H9 (cell line): ENCODE results near the gene SCD5. TPM values are rescaled to one million over a fixed set of nuclear protein-coding genes. Genes with fewer than 3 reads are reported as not detected.

ENCODE experiments used
- DNase-seq: peaks from one replicate; pipeline ENCODE4 v3.0.0-alpha.2; 2017
- H2AFZ ChIP-seq: one replicate; pipeline ENCODE4 v1.6.1; 2013; ENCODE audit warnings: mild to moderate bottlenecking, low read length, control low read depth, moderate library complexity
- H2AK5ac ChIP-seq: 2 replicates; pipeline ENCODE4 v1.6.1; 2013; ENCODE audit warnings: low read length, control low read depth, mixed read lengths; ENCODE audit not compliant: insufficient read length
- H2BK120ac ChIP-seq: one replicate; pipeline ENCODE4 v1.6.1; 2013; ENCODE audit warnings: low read depth, mild to moderate bottlenecking, low read length, control low read depth, inconsistent platforms; ENCODE audit not compliant: poor library complexity, severe bottlenecking
- H2BK12ac ChIP-seq: 2 replicates; pipeline ENCODE4 v1.6.1; 2013; ENCODE audit warnings: low read length, control low read depth, mixed read lengths, low read depth; ENCODE audit not compliant: insufficient read length
- H2BK15ac ChIP-seq: 2 replicates; pipeline ENCODE4 v1.6.1; 2013; ENCODE audit warnings: low read depth, low read length, control low read depth
- H2BK20ac ChIP-seq: one replicate; pipeline ENCODE4 v1.6.1; 2013; ENCODE audit warnings: low read depth, mild to moderate bottlenecking, low read length, control low read depth, inconsistent platforms; ENCODE audit not compliant: poor library complexity, severe bottlenecking
- H2BK5ac ChIP-seq: 2 replicates; pipeline ENCODE4 v1.6.1; 2013; ENCODE audit warnings: low read length, control low read depth, mixed read lengths; ENCODE audit not compliant: insufficient read length
- H3K14ac ChIP-seq: 2 replicates; pipeline ENCODE4 v1.6.1; 2013; ENCODE audit warnings: low read length, control low read depth; ENCODE audit not compliant: insufficient read depth
- H3K18ac ChIP-seq: 2 replicates; pipeline ENCODE4 v1.6.1; 2013; ENCODE audit warnings: low read depth, mild to moderate bottlenecking, mixed read lengths, low read length, control low read depth; ENCODE audit not compliant: insufficient read length
- H3K23ac ChIP-seq: 2 replicates; pipeline ENCODE4 v1.6.1; 2013; ENCODE audit warnings: low read length, control low read depth, mixed read lengths, low read depth; ENCODE audit not compliant: insufficient read length
- H3K23me2 ChIP-seq: 2 replicates; pipeline ENCODE4 v1.6.1; 2013; ENCODE audit warnings: low read depth, mild to moderate bottlenecking, mixed read lengths, low read length, control low read depth; ENCODE audit not compliant: insufficient read length, poor library complexity, severe bottlenecking
- H3K27ac ChIP-seq: 2 replicates; pipeline ENCODE4 v1.5.1; 2013; ENCODE audit warnings: low read length, control low read depth, mixed read lengths, low read depth; ENCODE audit not compliant: insufficient read length
- H3K27me3 ChIP-seq: 2 replicates; pipeline ENCODE4 v1.6.1; 2013; ENCODE audit warnings: low read length, control low read depth, inconsistent platforms; ENCODE audit not compliant: insufficient read depth
- H3K4ac ChIP-seq: 2 replicates; pipeline ENCODE4 v1.6.1; 2013; ENCODE audit warnings: low read depth, mild to moderate bottlenecking, control low read depth, inconsistent platforms, low read length, moderate library complexity
- H3K4me1 ChIP-seq: 2 replicates; pipeline ENCODE4 v1.6.1; 2013; ENCODE audit warnings: low read length, control low read depth, inconsistent platforms; ENCODE audit not compliant: insufficient read depth
- H3K4me2 ChIP-seq: 2 replicates; pipeline ENCODE4 v1.6.1; 2013; ENCODE audit warnings: low read length, control low read depth, mixed read lengths; ENCODE audit not compliant: insufficient read length, insufficient read depth
- H3K56ac ChIP-seq: 2 replicates; pipeline ENCODE4 v1.6.1; 2013; ENCODE audit warnings: low read depth, mild to moderate bottlenecking, mixed read lengths, low read length, control low read depth; ENCODE audit not compliant: insufficient read length
- H3K79me1 ChIP-seq: 2 replicates; pipeline ENCODE4 v1.6.1; 2013; ENCODE audit warnings: low read depth, mild to moderate bottlenecking, moderate library complexity, low read length, control low read depth, inconsistent platforms; ENCODE audit not compliant: insufficient read depth, poor library complexity, severe bottlenecking
- H3K79me2 ChIP-seq: 2 replicates; pipeline ENCODE4 v1.6.1; 2013; ENCODE audit warnings: low read length, control low read depth, inconsistent platforms; ENCODE audit not compliant: insufficient read depth
- H3K9ac ChIP-seq: 2 replicates; pipeline ENCODE4 v1.6.1; 2013; ENCODE audit warnings: low read length, control low read depth, mixed read lengths; ENCODE audit not compliant: insufficient read length; ENCODE audit errors: extremely low read depth
- H3K9me3 ChIP-seq: one replicate; pipeline ENCODE4 v1.6.1; 2013; ENCODE audit warnings: low read depth, low read length, inconsistent platforms; ENCODE audit not compliant: control insufficient read depth
- H3T11ph ChIP-seq: one replicate; pipeline ENCODE4 v1.6.1; 2013; ENCODE audit warnings: mild to moderate bottlenecking, low read length, control low read depth, inconsistent platforms
- H4K20me1 ChIP-seq: one replicate; pipeline ENCODE4 v1.6.1; 2013; ENCODE audit not compliant: control insufficient read depth, insufficient read length, insufficient read depth
- H4K5ac ChIP-seq: 2 replicates; pipeline ENCODE4 v1.6.1; 2013; ENCODE audit warnings: low read depth, mild to moderate bottlenecking, mixed read lengths, low read length, control low read depth; ENCODE audit not compliant: insufficient read length
- H4K8ac ChIP-seq: replicated peaks from 2 replicates; pipeline ENCODE4 v1.6.1; 2013; ENCODE audit warnings: low read length, control low read depth, mixed read lengths, low read depth; ENCODE audit not compliant: insufficient read length
- H4K91ac ChIP-seq: 2 replicates; pipeline ENCODE4 v1.6.1; 2013; ENCODE audit warnings: low read depth, mild to moderate bottlenecking, moderate library complexity, mixed read lengths, low read length, control low read depth; ENCODE audit not compliant: insufficient read length
- H3K27ac Mint-ChIP-seq, 3 experiments: 2 replicates in 2 of 3; 3 replicates in 1 of 3; pipeline ENCODE4 v1.8.0; 2020 to 2021; ENCODE audit warnings: mixed read lengths in 3 of 3, mild to moderate bottlenecking in 1 of 3, moderate library complexity in 1 of 3
- H3K27me3 Mint-ChIP-seq: 2 replicates; pipeline ENCODE4 v1.8.0; 2021; ENCODE audit warnings: low read depth, mild to moderate bottlenecking, moderate library complexity, mixed read lengths
- H3K36me3 Mint-ChIP-seq, 3 experiments: 2 replicates in 2 of 3; 3 replicates in 1 of 3; pipeline ENCODE4 v1.8.0; 2020 to 2021; ENCODE audit warnings: low read depth in 3 of 3, mixed read lengths in 3 of 3; ENCODE audit not compliant: insufficient read depth in 1 of 3
- H3K4me1 Mint-ChIP-seq, 2 experiments: 2 replicates each; pipeline ENCODE4 v1.8.0; 2020; ENCODE audit warnings: mixed read lengths in 2 of 2
- H3K4me3 Mint-ChIP-seq, 2 experiments: 2 replicates in 1 of 2; 3 replicates in 1 of 2; pipeline ENCODE4 v1.8.0; 2020 to 2021; ENCODE audit warnings: mild to moderate bottlenecking in 2 of 2, mixed read lengths in 2 of 2, moderate library complexity in 1 of 2
- H3K9me3 Mint-ChIP-seq, 2 experiments: 2 replicates in 1 of 2; 3 replicates in 1 of 2; pipeline ENCODE4 v1.8.0; 2020; ENCODE audit warnings: mild to moderate bottlenecking in 2 of 2, mixed read lengths in 2 of 2, moderate library complexity in 1 of 2
- CTCF ChIP-seq: fragments of 200-600 bp; sonication (generic); conservative IDR thresholded peaks from 3 replicates; pipeline ENCODE4 v1.8.0; 2021; ENCODE audit warnings: antibody characterized with exemption, mild to moderate bottlenecking
- WGBS: extraction: QIAGEN DNeasy Blood & Tissue Kit; methylation state at CpG from one replicate; pipeline ENCODE4 v1.1.7; 2013; ENCODE audit warnings: missing lambda C conversion rate, low lambda C conversion rate, mixed read lengths; ENCODE audit not compliant: insufficient read length; ENCODE audit errors: extremely low coverage; 5-methylcytosine and 5-hydroxymethylcytosine counted together
- total RNA-seq: library from RNA; stranded (reverse); gene quantifications from 2 replicates; pipeline ENCODE4 v1.2.1, GENCODE V29; 2021

The SCD5 gene
- total RNA-seq, 1 experiment from 2014 or later: 0.68 TPM

GRCh38 chr4:82626251-82626868 is 172.2 kb downstream of the SCD5 start:
- Histone ChIP-seq H3K4me1 (no peaks in the 10 kb centered on the region), H3K4me2 (no peak overlapping the region), H3K27ac (no peak overlapping the region), H3K9ac (no peak overlapping the region), H4K8ac (no peak overlapping the region), H3K23me2 (no peaks in the 10 kb centered on the region), H3T11ph (no peak overlapping the region), H3K27me3 (no peaks in the 10 kb centered on the region), H2BK20ac (no peak overlapping the region), H3K79me2 (no peaks in the 10 kb centered on the region), H3K23ac (no peak overlapping the region), H3K4ac (no peak overlapping the region), H2AFZ (no peak overlapping the region), H3K56ac (no peak overlapping the region), H2AK5ac (no peak overlapping the region), H4K91ac (no peak overlapping the region), H2BK12ac (no peak overlapping the region), H3K9me3 (no peaks in the 10 kb centered on the region), H3K18ac (no peak overlapping the region), H2BK120ac (no peak overlapping the region), H2BK5ac (no peak overlapping the region), H4K20me1 (no peaks in the 10 kb centered on the region), H3K79me1 (no peaks in the 10 kb centered on the region), H2BK15ac (no peak overlapping the region), H4K5ac (no peak overlapping the region), H3K14ac (no peak overlapping the region)
- DNase-seq: no peak
- H3K27ac Mint-ChIP-seq: no peak overlapping the region; a peak in 2 of 7 replicates
- H3K36me3 Mint-ChIP-seq: no peaks in the 10 kb centered on the region; a peak in 1 of 7 replicates
- no peak for TF ChIP-seq CTCF
- H3K27me3 Mint-ChIP-seq: peaks cover 8% of the 10 kb centered on the region
- no peaks in the 10 kb centered on the region for H3K9me3 Mint-ChIP-seq
- H3K4me1 Mint-ChIP-seq: peaks cover 7% of the 10 kb centered on the region in 2 experiments; a peak in 2 of 4 replicates
- no peak overlapping the region for H3K4me3 Mint-ChIP-seq
- WGBS: no CpG with 5 or more reads among the region's 9 CpGs
